Stimulated activated CD8-positive, alpha-beta memory T cell treated with anti-CD3 and anti-CD28 coated beads, Interleukin-2, amount 100 ng/mL, for 1 hour (primary cell): ENCODE measurements around the gene MRPS10.

Experiments used
- DNase-seq, 2 donors: peaks; one replicate each; pipeline ENCODE4 v3.0.0-alpha.2; 2020; ENCODE audit warnings: low read depth in 2 of 2

The MRPS10 gene

GRCh38 chr6:42217519-42218367, at the start of gene MRPS10:
Gene MRPS10, minus strand, starts transcription at chr6:42217861. Its CDS starts 12 bp downstream, at chr6:42217849.
- peak; percentile 73 to 79 for DNase-seq

- DNase-seq = no peak
Measured at GRCh38 chr6:42266538-42266937, 48.9 kb upstream of the MRPS10 start.

DNA sequence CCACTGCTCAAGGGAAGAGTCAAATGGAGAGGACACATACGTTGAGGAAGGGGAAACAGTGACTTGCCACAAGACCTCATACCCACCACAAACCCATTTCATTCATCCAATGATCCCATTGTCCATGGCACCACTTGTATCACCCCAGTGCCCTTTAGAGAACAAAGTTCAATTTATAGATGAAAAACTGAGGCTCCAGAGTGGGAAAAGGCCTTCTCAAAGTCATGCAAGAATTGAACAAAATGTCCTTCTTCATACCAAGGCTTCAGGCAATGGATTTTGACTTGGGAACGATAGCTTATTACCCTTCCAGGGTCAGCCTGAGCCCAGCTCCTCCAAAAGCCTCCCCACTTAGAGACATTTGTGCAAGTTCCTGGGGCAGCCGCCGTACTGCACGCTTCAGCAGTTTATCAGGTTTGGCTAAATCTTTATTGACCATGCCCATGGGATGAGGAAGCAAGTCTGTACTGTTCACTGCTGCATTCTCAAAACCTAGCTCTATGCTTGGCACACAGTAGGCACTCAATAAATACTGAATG, 47.3 kb upstream of the MRPS10 start:
- DNase-seq = no peak

- DNase-seq = no peak
Measured at GRCh38 chr6:42264162-42264851, 46.6 kb upstream of the MRPS10 start.

DNA sequence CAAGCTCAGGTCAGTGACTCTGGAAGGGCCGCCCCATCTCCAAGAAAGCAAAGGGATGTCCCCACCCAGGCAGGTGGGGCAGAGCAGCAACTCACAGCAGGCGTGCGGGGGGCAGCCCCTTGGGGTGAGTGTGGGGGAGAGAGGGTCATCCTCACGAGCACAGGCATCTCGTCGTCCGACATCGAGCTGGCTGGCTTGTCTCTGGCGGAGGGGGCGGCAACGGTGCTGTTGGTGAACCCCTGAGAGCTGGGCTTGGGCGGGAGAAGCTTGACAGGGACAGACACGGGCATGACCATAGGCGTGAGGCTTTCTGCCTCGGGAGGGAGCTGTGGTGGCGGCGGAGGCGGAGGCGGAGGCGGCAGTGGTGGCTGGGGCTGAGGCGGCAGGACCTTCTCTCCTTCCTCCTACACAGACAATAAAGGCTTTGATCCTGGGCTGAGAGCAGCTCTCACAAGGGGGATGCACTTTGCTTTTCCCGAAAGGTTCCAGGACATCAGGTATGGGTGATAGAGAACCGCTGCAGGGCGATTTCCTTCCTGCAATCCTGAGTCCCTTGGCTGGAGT, 45.6 kb upstream of the MRPS10 start:
- DNase-seq = no peak

- DNase-seq = no peak
Measured at GRCh38 chr6:42260972-42261371, 43.3 kb upstream of the MRPS10 start.

- DNase-seq = no peak
Measured at GRCh38 chr6:42260396-42260888, 42.8 kb upstream of the MRPS10 start.

DNA sequence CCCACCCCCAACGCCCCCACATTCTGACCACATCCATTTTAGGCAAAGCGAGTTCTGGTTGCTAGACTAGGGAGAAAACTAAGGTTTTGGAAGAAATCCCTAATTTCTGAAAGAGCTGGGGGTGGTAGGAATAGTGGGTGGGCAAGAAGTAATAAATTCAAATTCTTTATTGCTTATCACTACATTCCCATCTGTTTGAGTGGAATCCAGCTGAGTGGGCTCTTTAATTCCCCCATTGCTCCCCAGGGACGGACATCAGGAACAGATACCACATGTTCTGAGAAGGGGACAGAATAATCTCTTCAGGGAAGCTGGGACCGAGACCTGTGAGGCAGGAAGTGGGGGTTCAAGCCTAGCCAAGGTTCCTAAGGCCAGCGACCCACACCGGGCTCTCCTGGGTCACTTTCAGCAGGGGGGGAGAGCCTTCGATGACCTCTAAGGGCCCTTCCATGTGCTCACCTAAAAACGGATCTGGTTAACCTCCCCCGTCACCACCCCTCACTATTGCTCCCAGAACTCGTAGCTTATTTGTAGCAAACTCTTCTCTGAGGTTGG, 42.3 kb upstream of the MRPS10 start:
- no peak for DNase-seq

GRCh38 chr6:42259286-42259685, 41.6 kb upstream of the MRPS10 start:
- no peak for DNase-seq

- DNase-seq = no peak
Measured at GRCh38 chr6:42257614-42258013, 40.0 kb upstream of the MRPS10 start.

- no peak for DNase-seq
Measured at GRCh38 chr6:42257063-42257462, 39.4 kb upstream of the MRPS10 start.

- DNase-seq = no peak
Measured at GRCh38 chr6:42255050-42255449, 37.4 kb upstream of the MRPS10 start.

- no peak for DNase-seq
Measured at GRCh38 chr6:42254505-42254904, 36.8 kb upstream of the MRPS10 start.

- no peak for DNase-seq
Measured at GRCh38 chr6:42251911-42252637, 34.4 kb upstream of the MRPS10 start.

DNA sequence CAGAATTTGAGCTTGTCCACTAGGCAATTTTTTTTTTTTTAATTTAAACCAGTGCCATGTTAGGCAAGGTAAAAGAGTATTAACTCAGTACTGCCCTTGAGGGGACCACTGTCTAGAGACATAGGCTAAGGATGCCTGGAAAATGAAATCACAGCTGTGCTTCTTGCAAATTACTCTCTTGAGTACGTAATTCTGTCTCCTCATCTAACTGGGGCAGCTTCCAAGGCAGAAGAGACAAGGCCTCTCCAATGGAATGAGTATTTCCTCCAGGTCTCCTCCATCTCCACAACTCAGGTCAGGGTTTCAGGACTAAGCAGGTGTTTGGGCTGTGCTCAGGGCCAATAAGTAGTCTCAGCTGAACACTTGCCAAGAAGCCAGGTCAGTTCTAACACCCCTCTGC, 33.8 kb upstream of the MRPS10 start:
- no peak for DNase-seq

DNA sequence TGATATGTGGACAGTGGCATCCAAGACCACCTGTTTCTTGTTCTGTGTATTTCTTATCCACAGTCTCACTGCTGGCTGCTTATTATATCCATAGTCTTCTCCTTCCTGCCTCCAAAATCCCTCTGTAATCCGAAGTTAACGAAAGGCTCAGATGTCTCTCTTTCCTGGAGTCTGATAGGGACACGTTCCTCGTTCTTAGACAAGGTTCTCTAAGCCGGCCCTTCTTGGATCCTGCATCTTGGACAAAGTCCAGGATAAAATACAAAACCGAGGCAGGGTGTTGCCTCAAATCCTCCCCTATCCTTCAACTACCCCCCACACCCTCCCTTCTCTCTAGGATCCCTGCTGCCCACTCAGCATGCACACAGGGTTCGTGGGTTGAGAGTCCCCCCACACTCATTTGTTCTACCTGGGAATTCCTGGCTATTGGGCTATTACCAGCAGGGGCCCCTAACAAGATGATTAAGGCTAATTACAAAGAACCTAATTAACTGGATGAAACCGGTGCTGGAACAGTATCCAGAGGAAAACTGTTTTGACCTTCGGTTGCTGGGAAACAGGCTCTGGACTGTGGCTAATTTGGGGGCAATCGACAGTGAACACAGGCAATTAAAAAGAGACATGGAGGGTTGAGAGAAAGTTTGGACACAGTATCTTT, 32.7 kb upstream of the MRPS10 start:
- no peak for DNase-seq

- DNase-seq = no peak
Measured at GRCh38 chr6:42249279-42249678, 31.6 kb upstream of the MRPS10 start.

DNA sequence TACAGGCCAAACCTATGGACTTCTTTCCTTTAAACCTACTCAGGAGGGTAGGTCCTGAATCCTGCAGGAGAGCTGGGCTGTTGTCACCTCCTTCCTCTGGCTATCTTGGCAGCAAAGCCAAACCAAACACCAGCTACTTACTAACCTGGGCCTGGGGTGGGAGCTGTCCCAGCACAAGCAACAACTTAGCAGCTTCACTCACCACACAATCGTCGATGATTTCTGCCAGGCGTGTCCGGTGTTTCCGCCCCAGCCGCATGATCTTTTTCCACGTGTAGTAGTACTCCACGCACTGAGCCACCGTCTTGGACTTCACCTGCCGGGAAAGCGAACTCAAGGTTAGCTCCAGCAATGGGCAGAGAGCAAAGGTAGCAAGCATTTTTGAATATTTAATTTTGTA, 25.4 kb upstream of the MRPS10 start:
- no peak for DNase-seq

DNA sequence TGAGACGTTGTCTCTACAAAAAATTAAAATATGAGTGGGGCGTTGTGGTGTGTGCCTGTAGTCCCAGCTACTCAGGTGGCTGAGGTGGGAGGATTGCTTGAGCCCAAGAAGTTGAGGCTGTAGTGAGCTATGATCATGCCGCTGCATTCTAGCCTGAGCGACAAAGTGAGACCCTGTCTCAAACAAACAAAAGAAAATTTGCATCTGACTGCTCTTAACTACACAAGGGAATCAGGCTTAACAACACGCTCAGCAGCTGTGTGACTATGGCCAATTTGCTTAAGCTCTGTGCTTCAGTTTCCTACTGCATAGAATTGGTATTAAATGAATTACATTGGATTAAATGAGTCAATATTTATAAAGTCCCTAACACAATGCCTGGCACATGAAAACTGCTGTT, 24.3 kb upstream of the MRPS10 start:
- no peak for DNase-seq

DNA sequence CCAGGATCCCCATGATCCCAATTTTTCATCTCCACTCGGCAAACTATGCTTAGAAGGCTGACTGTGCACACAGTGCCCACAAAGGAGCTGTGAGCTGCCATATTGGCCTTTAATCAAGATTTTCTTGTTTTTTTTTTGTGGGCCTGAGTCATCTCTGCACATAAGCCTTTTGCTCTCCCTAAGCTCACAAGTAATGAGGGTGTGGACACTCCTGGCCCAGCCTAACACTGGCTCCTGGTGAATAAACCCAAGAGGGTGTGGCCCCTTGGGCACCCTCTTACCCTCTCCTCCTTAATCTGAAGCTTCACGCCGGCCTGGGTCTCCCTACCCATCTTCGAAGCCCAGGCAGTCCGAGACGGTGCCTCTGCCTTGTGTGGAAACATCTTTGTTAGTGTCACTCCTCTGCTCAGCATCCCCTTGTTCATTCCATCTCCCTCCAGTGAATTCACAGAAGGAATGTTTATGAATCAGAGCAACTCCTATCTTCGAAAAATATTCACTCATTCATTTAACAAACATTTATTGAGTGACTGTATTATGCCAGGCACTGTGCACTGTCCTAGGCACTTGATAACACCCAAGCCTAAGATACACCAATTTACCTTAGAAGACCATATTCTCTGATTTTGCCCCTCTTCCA, 22.2 kb upstream of the MRPS10 start:
- DNase-seq = no peak
